H1 (cell line): ENCODE results near the gene LRBA. TPM values are rescaled to one million over a fixed set of nuclear protein-coding genes. Genes with fewer than 3 reads are reported as not detected.

Experiments used
- ASH2L ChIP-seq: fragments of 200-600, 300-600 bp; sonication (generic); IDR thresholded peaks from one replicate; pipeline ENCODE4 v1.7.1; 2017; ENCODE audit warnings: low read length
- CHD1 ChIP-seq: IDR thresholded peaks from 2 replicates; pipeline ENCODE4 v1.6.1; 2012; ENCODE audit warnings: low read depth, low read length, improper control_type of control experiment
- NRF1 ChIP-seq: IDR thresholded peaks from 2 replicates; pipeline ENCODE4 v1.6.1; 2011; ENCODE audit warnings: mild to moderate bottlenecking, low read depth, low read length, improper control_type of control experiment
- RXRA ChIP-seq: IDR thresholded peaks from 2 replicates; pipeline ENCODE4 v1.6.1; 2011; ENCODE audit warnings: low read depth, mild to moderate bottlenecking, low read length, moderate library complexity; ENCODE audit not compliant: insufficient read depth
- SIN3A ChIP-seq, 2 experiments: IDR thresholded peaks in 1 of 2; conservative IDR thresholded peaks in 1 of 2; 2 replicates each; pipeline ENCODE4 v1.6.1; 2011 to 2012; ENCODE audit warnings: low read length in 2 of 2, improper control_type of control experiment in 1 of 2, low read depth in 1 of 2, mild to moderate bottlenecking in 1 of 2
- SP1 ChIP-seq: IDR thresholded peaks from 2 replicates; pipeline ENCODE4 v1.6.1; 2011; ENCODE audit warnings: low read depth, low read length
- TAF1 ChIP-seq: IDR thresholded peaks from 2 replicates; pipeline ENCODE4 v1.6.1; 2011; ENCODE audit warnings: mild to moderate bottlenecking, low read depth, low read length
- TEAD4 ChIP-seq: IDR thresholded peaks from 2 replicates; pipeline ENCODE4 v1.6.1; 2012; ENCODE audit warnings: low read depth, low read length, inconsistent platforms, mixed read lengths
- YY1 ChIP-seq: IDR thresholded peaks from 2 replicates; pipeline ENCODE4 v1.6.1; 2011; ENCODE audit warnings: low read depth, mild to moderate bottlenecking, low read length
- polyA plus RNA-seq, 7 experiments: library from polyadenylated mRNA; depleted of rRNA in 3 of 7; stranded (reverse) in 5 of 7; unstranded in 2 of 7; fragments of >200 nt in 5 of 7; fragments of 200-250 nt in 2 of 7; gene quantifications; 1 replicate in 5 of 7; 2 replicates in 1 of 7; 4 replicates in 1 of 7; pipeline versions ENCODE4 v1.2.1 to v1.2.3, GENCODE V29; 2011 to 2013; ENCODE audit warnings: missing spikeins in 2 of 7, mixed read lengths in 2 of 7
- total RNA-seq: library from RNA; stranded (reverse); fragmentation: NEBNext Ultra II Directional; extraction: Animal tissue kit (Norgen Biotek cat#: 25700); gene quantifications from 2 replicates; pipeline ENCODE4 v1.2.1, GENCODE V29; 2021
- TF ChIP-seq, protein P1 (sequence below): IDR thresholded peaks from 2 replicates; pipeline ENCODE4 v1.6.1; 2012; ENCODE audit warnings: inconsistent platforms
- TF ChIP-seq, protein P2 (sequence below): fragments of 300-600 bp; sonication (generic); IDR thresholded peaks from 2 replicates; pipeline ENCODE4 v1.7.1; 2012; ENCODE audit warnings: low read length, moderate library complexity, mild to moderate bottlenecking, inconsistent platforms; ENCODE audit not compliant: insufficient replicate concordance

LRBA gene
- total and polyA plus RNA-seq, 2 of the 8 experiments (the other 6 are each of a cell fraction or from before 2014, with no cell fraction given) = 54.6 to 83.2 TPM

DNA sequence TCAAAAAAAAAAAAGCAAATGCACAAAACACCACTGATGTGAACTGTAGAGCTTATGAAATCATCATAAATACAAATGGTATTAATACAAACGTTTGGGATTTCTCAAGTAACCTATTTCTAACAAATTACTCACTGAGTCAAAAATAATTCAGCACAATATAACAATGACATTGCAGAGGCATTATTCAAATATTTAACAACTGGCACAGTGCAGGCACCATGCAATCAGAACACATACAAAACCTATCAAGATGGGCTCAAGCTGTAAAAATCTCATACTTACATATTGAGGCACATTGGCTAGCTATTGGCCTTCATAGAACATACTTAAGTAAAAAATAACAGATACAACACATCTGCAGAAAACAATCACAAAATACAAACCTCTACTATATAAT lies 81.1 kb downstream of the LRBA start (continued):
- TF ChIP-seq SP1 (no peak), SIN3A (conservative IDR thresholded peaks at IDR 0.05 in 1 of 2, IDR thresholded peaks at IDR 0.05 in 1 of 2; ENCODE audit: low read depth in 1 of 2, low read length in 2 of 2) (no peak), ASH2L (no peak), TEAD4 (no peak), CHD1 (no peak), NRF1 (no peak), RXRA (no peak), TAF1 (no peak), YY1 (no peak)
- TF ChIP-seq, protein P1, sequence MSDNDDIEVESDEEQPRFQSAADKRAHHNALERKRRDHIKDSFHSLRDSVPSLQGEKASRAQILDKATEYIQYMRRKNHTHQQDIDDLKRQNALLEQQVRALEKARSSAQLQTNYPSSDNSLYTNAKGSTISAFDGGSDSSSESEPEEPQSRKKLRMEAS = no peak
- TF ChIP-seq, protein P2, sequence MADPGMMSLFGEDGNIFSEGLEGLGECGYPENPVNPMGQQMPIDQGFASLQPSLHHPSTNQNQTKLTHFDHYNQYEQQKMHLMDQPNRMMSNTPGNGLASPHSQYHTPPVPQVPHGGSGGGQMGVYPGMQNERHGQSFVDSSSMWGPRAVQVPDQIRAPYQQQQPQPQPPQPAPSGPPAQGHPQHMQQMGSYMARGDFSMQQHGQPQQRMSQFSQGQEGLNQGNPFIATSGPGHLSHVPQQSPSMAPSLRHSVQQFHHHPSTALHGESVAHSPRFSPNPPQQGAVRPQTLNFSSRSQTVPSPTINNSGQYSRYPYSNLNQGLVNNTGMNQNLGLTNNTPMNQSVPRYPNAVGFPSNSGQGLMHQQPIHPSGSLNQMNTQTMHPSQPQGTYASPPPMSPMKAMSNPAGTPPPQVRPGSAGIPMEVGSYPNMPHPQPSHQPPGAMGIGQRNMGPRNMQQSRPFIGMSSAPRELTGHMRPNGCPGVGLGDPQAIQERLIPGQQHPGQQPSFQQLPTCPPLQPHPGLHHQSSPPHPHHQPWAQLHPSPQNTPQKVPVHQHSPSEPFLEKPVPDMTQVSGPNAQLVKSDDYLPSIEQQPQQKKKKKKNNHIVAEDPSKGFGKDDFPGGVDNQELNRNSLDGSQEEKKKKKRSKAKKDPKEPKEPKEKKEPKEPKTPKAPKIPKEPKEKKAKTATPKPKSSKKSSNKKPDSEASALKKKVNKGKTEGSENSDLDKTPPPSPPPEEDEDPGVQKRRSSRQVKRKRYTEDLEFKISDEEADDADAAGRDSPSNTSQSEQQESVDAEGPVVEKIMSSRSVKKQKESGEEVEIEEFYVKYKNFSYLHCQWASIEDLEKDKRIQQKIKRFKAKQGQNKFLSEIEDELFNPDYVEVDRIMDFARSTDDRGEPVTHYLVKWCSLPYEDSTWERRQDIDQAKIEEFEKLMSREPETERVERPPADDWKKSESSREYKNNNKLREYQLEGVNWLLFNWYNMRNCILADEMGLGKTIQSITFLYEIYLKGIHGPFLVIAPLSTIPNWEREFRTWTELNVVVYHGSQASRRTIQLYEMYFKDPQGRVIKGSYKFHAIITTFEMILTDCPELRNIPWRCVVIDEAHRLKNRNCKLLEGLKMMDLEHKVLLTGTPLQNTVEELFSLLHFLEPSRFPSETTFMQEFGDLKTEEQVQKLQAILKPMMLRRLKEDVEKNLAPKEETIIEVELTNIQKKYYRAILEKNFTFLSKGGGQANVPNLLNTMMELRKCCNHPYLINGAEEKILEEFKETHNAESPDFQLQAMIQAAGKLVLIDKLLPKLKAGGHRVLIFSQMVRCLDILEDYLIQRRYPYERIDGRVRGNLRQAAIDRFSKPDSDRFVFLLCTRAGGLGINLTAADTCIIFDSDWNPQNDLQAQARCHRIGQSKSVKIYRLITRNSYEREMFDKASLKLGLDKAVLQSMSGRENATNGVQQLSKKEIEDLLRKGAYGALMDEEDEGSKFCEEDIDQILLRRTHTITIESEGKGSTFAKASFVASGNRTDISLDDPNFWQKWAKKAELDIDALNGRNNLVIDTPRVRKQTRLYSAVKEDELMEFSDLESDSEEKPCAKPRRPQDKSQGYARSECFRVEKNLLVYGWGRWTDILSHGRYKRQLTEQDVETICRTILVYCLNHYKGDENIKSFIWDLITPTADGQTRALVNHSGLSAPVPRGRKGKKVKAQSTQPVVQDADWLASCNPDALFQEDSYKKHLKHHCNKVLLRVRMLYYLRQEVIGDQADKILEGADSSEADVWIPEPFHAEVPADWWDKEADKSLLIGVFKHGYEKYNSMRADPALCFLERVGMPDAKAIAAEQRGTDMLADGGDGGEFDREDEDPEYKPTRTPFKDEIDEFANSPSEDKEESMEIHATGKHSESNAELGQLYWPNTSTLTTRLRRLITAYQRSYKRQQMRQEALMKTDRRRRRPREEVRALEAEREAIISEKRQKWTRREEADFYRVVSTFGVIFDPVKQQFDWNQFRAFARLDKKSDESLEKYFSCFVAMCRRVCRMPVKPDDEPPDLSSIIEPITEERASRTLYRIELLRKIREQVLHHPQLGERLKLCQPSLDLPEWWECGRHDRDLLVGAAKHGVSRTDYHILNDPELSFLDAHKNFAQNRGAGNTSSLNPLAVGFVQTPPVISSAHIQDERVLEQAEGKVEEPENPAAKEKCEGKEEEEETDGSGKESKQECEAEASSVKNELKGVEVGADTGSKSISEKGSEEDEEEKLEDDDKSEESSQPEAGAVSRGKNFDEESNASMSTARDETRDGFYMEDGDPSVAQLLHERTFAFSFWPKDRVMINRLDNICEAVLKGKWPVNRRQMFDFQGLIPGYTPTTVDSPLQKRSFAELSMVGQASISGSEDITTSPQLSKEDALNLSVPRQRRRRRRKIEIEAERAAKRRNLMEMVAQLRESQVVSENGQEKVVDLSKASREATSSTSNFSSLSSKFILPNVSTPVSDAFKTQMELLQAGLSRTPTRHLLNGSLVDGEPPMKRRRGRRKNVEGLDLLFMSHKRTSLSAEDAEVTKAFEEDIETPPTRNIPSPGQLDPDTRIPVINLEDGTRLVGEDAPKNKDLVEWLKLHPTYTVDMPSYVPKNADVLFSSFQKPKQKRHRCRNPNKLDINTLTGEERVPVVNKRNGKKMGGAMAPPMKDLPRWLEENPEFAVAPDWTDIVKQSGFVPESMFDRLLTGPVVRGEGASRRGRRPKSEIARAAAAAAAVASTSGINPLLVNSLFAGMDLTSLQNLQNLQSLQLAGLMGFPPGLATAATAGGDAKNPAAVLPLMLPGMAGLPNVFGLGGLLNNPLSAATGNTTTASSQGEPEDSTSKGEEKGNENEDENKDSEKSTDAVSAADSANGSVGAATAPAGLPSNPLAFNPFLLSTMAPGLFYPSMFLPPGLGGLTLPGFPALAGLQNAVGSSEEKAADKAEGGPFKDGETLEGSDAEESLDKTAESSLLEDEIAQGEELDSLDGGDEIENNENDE = no peak
